ENCODE data around the gene ARMC6.
"Not testable (repeated sequence)": the region's sequence is repeated elsewhere in the genome, so short reads cannot be mapped to it uniquely, and the experiment has no call there.

ARMC6 gene

DNA sequence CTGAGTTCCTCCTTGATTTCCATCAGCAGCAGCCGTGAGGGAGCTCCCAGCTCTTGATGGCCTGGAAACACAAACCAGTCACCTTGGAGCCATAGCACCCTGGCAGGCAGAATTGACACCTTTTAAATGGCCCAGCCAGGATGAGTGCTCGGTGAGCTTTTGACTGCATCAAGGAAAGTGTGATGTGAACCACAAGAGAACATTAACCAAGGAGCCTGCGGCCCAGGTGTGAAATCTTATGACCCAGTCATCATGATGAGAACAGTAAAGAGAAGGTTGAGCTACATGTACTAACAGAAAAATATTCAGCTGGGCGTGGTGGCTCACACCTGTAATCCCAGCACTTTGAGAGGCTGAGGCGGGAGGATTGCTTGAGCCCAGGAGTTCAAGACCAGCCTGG, 22.9 kb upstream of the ARMC6 start:
- no peak for DNase-seq (ENCODE audit: low read depth)
- H3K4me3 ChIP-seq (ENCODE audit: low read depth, low read length): no peak overlapping the region
- no peak for TF ChIP-seq CTCF (IDR thresholded peaks at IDR 0.05; ENCODE audit: low read depth, low read length, missing control alignments)

- DNase-seq (ENCODE audit: low read depth): no peak
- no peak for TF ChIP-seq CTCF (IDR thresholded peaks at IDR 0.05; ENCODE audit: low read depth, low read length, missing control alignments)
- no peak overlapping the region for H3K4me3 ChIP-seq (ENCODE audit: low read depth, low read length)
These were observed 12.3 kb upstream of the ARMC6 start for GRCh38 chr19:19021115-19021514.

DNA sequence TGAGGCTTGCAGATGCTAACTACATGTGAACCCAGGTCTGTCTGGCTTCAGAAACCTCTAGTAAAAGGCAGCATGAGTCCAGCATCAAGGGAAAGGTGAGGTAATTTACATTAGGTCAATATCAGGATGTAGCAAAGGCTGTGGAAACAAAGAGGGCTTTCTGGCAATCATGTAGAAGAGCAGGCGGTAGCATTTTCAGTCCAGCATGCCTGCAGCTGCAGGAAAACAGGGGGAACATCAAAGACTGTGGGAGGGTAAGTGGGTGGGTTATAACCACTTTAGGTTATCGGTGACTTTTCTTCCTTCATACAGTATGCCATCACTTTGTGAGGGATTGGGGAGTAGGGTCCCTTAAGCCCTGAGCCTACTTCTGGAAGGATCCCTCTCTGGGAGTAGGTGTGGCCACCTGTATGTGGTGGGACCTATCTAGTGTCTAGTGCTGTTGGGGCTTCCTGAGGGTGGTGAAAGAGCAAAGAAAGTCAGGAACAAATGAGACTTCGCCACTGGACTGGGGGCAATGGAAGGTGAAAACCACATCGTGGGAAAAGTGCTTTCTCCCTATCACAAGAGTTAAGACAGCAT, 10.9 kb upstream of the ARMC6 start:
- no peak for DNase-seq (ENCODE audit: low read depth)
- H3K4me3 ChIP-seq (ENCODE audit: low read depth, low read length): no peak overlapping the region
- TF ChIP-seq CTCF (IDR thresholded peaks at IDR 0.05; ENCODE audit: low read depth, low read length, missing control alignments): no peak

DNA sequence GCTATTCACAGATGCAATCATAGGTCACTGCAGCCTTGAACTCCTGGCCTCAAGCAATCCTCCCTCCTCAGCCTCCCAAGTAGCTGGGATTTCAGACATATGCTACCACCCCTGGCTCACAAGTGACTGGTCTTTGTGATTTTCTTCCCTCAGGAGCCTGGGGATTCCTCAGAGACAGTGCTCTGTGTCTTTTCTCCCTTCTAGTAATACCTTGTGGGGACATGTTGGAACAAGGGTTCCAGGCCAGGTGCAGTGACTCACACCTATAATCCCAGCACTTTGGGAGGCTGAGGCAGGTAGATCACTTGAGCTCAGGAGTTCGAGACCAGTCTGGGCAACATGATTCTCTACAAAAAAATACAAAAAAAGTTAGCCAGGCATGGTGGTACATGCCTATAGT, 10.0 kb upstream of the ARMC6 start:
- not testable (repeated sequence) for H3K4me3 ChIP-seq (ENCODE audit: low read depth, low read length); DNase-seq (ENCODE audit: low read depth)

- no peak overlapping the region for H3K4me3 ChIP-seq (ENCODE audit: low read depth, low read length)
- TF ChIP-seq CTCF (IDR thresholded peaks at IDR 0.05; ENCODE audit: low read depth, low read length, missing control alignments): no peak
- no peak for DNase-seq (ENCODE audit: low read depth)
These were observed 7.5 kb upstream of the ARMC6 start for GRCh38 chr19:19025861-19026260.

GRCh38 chr19:19026299-19026971, 7.0 kb upstream of the ARMC6 start:
- TF ChIP-seq CTCF (IDR thresholded peaks at IDR 0.05; ENCODE audit: low read depth, low read length, missing control alignments): no peak
- no peak overlapping the region for H3K4me3 ChIP-seq (ENCODE audit: low read depth, low read length)
- no peak for DNase-seq (ENCODE audit: low read depth)

DNA sequence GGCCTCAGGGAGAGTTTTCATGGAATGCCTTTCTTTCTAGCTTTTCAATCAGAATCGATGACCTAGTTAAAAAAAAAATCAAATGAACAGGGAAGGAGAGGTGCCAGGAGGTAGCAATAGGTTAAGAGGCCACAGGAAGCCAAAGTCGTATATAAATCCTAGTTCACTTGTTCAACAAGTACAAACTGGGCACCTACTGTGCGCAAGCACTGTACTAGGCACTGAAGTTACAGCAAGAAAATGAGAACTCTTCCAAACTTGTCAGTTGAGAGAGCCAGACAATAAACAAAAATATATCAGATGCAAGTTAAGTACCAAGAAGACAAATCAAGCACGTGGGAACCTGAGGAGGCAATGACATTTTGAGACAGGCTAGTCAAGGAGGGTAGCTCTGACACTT, 6.2 kb upstream of the ARMC6 start:
- H3K4me3 ChIP-seq (ENCODE audit: low read depth, low read length): no peak overlapping the region
- DNase-seq (ENCODE audit: low read depth): no peak
- TF ChIP-seq CTCF (IDR thresholded peaks at IDR 0.05; ENCODE audit: low read depth, low read length, missing control alignments): no peak

Data from GM12864 (cell line).